Prostate gland (tissue), 2 donors: ENCODE measurements around the gene DENND1B. TPM values are rescaled to one million over a fixed set of nuclear protein-coding genes. Genes with fewer than 3 reads are reported as not detected.

Experiments used
- DNase-seq: peaks from one replicate; pipeline ENCODE4 v3.0.0-alpha.2; 2019; ENCODE audit warnings: low spot score
- H3K27ac ChIP-seq, 2 donors: fragments of 200-600 bp; sonication (generic); 2 replicates each; pipeline ENCODE4 v1.5.1; 2017 to 2019
- H3K27me3 ChIP-seq: fragments of 200-600 bp; sonication (generic); replicated peaks from 2 replicates; pipeline ENCODE4 v1.5.1; 2019; ENCODE audit not compliant: insufficient read depth
- H3K36me3 ChIP-seq, 2 donors: fragments of 200-600 bp; sonication (generic); 1 replicate in 1 of 2; 2 replicates in 1 of 2; pipeline versions ENCODE4 v1.5.1 to v1.8.1; 2017 to 2019
- H3K4me1 ChIP-seq: fragments of 200-600 bp; sonication (generic); replicated peaks from 2 replicates; pipeline ENCODE4 v1.5.1; 2019
- H3K4me3 ChIP-seq, 2 donors: fragments of 200-600 bp; sonication (generic); 2 replicates each; pipeline ENCODE4 v1.5.1; 2017 to 2019
- H3K9me3 ChIP-seq: fragments of 200-600 bp; sonication (generic); 2 replicates; pipeline ENCODE4 v1.5.1; 2017
- POLR2A ChIP-seq: fragments of 450-650 bp; IDR thresholded peaks from one replicate; pipeline ENCODE4 v1.6.1; 2016; ENCODE audit warnings: antibody characterized with exemption, mild to moderate bottlenecking
- POLR2AphosphoS5 ChIP-seq: sonication (generic); formaldehyde crosslinking; IDR thresholded peaks from one replicate; pipeline ENCODE4 v1.6.1; 2017; ENCODE audit warnings: antibody characterized with exemption
- WGBS: methylation state at CpG from one replicate; pipeline ENCODE4 v1.1.5; 2018; 5-methylcytosine and 5-hydroxymethylcytosine counted together
- intact Hi-C: fragments of 100-400 bp; cut with DNase I; formaldehyde crosslinking; loops from one replicate; pipeline ENCODE4 v1.14.2; 2022
- total RNA-seq, 2 donors: library from RNA; depleted of rRNA; stranded (reverse); fragments of >200 nt; gene quantifications; one replicate each; pipeline ENCODE4 v1.1.0, GENCODE V29; 2016
- TF ChIP-seq, protein P1 (sequence below), 4 experiments: fragments of 200-600 bp in 2 of 4; fragments of 450-650 bp in 2 of 4; sonication (generic) in 2 of 4; IDR thresholded peaks; 1 replicate in 3 of 4; 2 replicates in 1 of 4; pipeline ENCODE4 v1.5.1; 2016 to 2019; ENCODE audit warnings: antibody characterized with exemption in 4 of 4, mild to moderate bottlenecking in 2 of 4, moderate library complexity in 2 of 4

DENND1B gene
- total RNA-seq, 2 donors from 2014 or later: 13.5 to 14.1 TPM

DNA sequence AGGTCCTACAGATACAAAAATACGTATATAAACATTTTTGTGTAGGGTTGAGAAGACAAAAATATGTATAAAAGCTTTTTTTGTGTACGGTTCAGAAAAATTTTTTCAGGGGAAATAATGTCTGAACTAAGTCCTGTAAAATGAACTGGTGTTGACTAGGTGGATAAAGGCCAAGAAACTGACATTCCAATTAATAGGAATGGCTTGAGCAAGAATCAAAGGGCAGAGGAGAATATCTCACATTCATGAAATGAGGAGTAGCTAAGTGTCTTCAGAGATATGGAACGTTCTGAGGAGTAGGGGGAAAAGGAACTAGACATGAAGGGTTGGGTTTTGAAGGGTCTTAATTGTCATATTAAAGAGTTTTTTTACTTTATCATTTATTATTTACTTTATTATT lies 231.2 kb downstream of the DENND1B start:
- TF ChIP-seq POLR2AphosphoS5: no peak
- TF ChIP-seq, protein P1, sequence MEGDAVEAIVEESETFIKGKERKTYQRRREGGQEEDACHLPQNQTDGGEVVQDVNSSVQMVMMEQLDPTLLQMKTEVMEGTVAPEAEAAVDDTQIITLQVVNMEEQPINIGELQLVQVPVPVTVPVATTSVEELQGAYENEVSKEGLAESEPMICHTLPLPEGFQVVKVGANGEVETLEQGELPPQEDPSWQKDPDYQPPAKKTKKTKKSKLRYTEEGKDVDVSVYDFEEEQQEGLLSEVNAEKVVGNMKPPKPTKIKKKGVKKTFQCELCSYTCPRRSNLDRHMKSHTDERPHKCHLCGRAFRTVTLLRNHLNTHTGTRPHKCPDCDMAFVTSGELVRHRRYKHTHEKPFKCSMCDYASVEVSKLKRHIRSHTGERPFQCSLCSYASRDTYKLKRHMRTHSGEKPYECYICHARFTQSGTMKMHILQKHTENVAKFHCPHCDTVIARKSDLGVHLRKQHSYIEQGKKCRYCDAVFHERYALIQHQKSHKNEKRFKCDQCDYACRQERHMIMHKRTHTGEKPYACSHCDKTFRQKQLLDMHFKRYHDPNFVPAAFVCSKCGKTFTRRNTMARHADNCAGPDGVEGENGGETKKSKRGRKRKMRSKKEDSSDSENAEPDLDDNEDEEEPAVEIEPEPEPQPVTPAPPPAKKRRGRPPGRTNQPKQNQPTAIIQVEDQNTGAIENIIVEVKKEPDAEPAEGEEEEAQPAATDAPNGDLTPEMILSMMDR (IDR thresholded peaks at IDR 0.05): no peak
- intact Hi-C loops: no loop called here
- no peak overlapping the region for H3K4me3 ChIP-seq
- 82% methylated on average over 3 of the region's 3 CpGs for WGBS
- no peaks in the 10 kb centered on the region for H3K9me3 ChIP-seq
- DNase-seq: no peak
- no peaks in the 10 kb centered on the region for H3K4me1 ChIP-seq
- H3K36me3 ChIP-seq: no peaks in the 10 kb centered on the region
- no peak overlapping the region for H3K27ac ChIP-seq
- no peaks in the 10 kb centered on the region for H3K27me3 ChIP-seq

DNA sequence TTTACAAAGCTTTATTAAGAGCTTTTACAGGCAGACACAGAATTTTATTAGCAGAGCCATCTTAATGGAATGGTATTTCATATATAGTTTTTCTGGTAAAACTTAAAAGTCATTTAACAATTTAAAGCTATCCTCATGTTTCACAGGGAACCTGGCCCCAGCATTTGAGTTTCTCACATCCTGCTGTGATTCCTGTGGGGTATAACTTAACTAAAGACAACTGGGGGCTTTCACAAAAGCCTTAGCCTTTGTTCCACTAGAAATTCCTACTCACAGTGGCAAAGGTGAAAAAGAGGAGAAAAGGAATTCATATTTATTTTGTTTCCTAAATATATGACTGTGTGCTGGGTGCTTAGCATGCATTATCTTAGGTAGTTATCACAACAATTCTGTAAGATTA lies 233.9 kb downstream of the DENND1B start:
- Histone ChIP-seq H3K27ac (no peak overlapping the region), H3K4me1 (no peaks in the 10 kb centered on the region), H3K4me3 (no peak overlapping the region), H3K27me3 (no peaks in the 10 kb centered on the region), H3K36me3 (no peaks in the 10 kb centered on the region), H3K9me3 (no peaks in the 10 kb centered on the region)
- intact Hi-C loops: no loop called here
- no peak for DNase-seq
- no peak for TF ChIP-seq POLR2A
- no peak for TF ChIP-seq POLR2AphosphoS5
- TF ChIP-seq, protein P1 (IDR thresholded peaks at IDR 0.05): no peak

DNA sequence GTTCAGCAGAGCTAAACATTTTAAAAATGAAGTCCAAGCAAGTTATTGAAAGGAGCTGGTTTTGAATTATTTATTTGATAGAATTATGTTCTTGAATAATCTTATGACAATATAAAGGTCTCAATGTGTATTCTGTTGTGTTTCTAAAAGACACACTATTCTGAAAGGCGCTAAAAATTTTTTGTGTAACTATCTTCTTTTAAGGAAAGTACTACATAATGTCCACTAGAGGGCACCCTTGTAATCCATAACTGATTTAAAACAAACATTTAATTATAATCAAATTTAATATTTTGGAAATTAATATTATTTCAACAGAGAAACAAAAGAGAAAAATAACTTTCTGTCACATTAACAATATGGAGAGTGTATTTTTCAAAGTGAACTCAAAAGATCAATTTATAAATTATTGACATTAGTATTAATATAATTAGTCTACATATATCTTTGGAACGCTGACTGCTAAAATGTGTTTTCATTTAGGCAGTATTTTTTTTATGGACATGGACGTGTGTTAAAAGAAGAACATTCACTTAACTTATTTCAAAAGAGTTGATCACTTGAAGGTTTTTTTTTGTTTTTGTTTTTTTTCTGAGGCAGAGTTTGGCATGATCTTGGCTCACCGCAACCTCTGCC lies 248.4 kb downstream of the DENND1B start:
- H3K27me3 ChIP-seq: no peaks in the 10 kb centered on the region
- DNase-seq: no peak
- H3K4me3 ChIP-seq: no peak overlapping the region
- TF ChIP-seq, protein P1 (IDR thresholded peaks at IDR 0.05): peak; percentile 49 to 76 (median 58)
- TF ChIP-seq POLR2AphosphoS5: no peak
- no peak overlapping the region for H3K27ac ChIP-seq
- no peaks in the 10 kb centered on the region for H3K36me3 ChIP-seq
- H3K9me3 ChIP-seq: no peaks in the 10 kb centered on the region
- intact Hi-C loops: loop anchor here (10.0 kb wide), 2 partner anchors 398 to 938 kb away; no protein-coding TSS in a partner anchor
- 60% methylated on average over 4 of the region's 4 CpGs for WGBS
- H3K4me1 ChIP-seq: no peaks in the 10 kb centered on the region

DNA sequence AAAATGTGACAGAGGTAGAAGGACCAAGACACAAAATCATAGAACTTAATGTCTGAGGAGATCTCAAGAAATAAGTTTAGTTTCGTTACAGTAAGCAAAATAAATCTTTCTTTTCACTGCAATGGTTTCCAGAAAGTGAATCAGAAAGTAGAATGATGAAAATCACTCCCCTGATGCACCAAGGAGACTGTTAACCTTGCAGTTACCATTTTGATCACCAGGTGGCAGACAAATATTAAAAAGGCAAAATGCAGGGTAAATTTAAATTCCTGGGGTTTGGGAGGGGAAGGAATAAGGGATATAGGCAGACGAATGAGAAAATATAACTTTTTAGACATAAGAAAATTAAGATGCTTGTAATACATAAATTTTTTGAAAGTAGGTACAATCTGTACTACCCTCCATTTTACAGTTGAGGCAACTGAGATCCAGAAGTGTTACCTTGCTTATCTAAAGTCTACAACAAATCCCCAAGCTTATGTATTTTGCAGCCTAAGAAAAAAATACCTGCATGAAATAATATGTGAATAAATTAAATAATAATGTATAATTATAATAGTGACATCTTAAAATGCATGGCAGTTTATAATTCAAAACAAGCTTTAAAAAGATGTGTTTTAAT lies 254.1 kb downstream of the DENND1B start:
- TF ChIP-seq POLR2A: no peak
- TF ChIP-seq, protein P1 (IDR thresholded peaks at IDR 0.05): peak in 3 of 4 experiments; percentile 26 to 46 (median 40)
- TF ChIP-seq POLR2AphosphoS5: no peak
- Histone ChIP-seq H3K4me1 (no peaks in the 10 kb centered on the region), H3K9me3 (no peaks in the 10 kb centered on the region), H3K27ac (no peak overlapping the region), H3K36me3 (no peaks in the 10 kb centered on the region), H3K4me3 (no peak overlapping the region), H3K27me3 (no peaks in the 10 kb centered on the region)
- no peak for DNase-seq
- intact Hi-C loops: loop anchor here (10.0 kb wide), 2 partner anchors 404 to 944 kb away; no protein-coding TSS in a partner anchor
- 58% methylated on average over 2 of the region's 2 CpGs for WGBS
